Neural cell (in vitro differentiated cells): ENCODE data around the gene N4BP2. TPM values are rescaled to one million over a fixed set of nuclear protein-coding genes. Genes with fewer than 3 reads are reported as not detected.

Experiments used
- H2AFZ ChIP-seq: fragments of 200-600, 300-800 bp; sonication (generic), shearing (Covaris generic); 2 replicates; pipeline ENCODE4 v1.6.0; 2014; ENCODE audit warnings: low read depth, mild to moderate bottlenecking, antibody characterized with exemption, low read length, moderate library complexity
- H3F3A ChIP-seq: fragments of 200-600 bp; shearing (Covaris generic); 2 replicates; pipeline ENCODE4 v1.6.1; 2016; ENCODE audit warnings: mild to moderate bottlenecking, moderate library complexity, mixed read lengths, antibody characterized with exemption, low read length; ENCODE audit not compliant: insufficient read depth, poor library complexity, severe bottlenecking
- H3K27ac ChIP-seq: fragments of 200-600, 300-800 bp; sonication (generic), shearing (Covaris generic); 2 replicates; pipeline ENCODE4 v1.5.1; 2014; ENCODE audit warnings: mild to moderate bottlenecking, low read length, moderate library complexity
- H3K27me3 ChIP-seq: fragments of 300-800, 200-600 bp; sonication (generic), shearing (Covaris generic); 2 replicates; pipeline ENCODE4 v1.6.0; 2014; ENCODE audit warnings: mild to moderate bottlenecking, low read depth, low read length, moderate library complexity; ENCODE audit not compliant: insufficient read depth
- H3K36me3 ChIP-seq: fragments of 300-800, 200-600 bp; sonication (generic), shearing (Covaris generic); 2 replicates; pipeline ENCODE4 v1.5.1; 2014; ENCODE audit warnings: mild to moderate bottlenecking, antibody characterized with exemption, low read length, moderate library complexity; ENCODE audit not compliant: insufficient read depth
- H3K4me2 ChIP-seq: fragments of 300-800, 200-600 bp; sonication (generic), shearing (Covaris generic); 2 replicates; pipeline ENCODE4 v1.6.0; 2014; ENCODE audit warnings: mild to moderate bottlenecking, low read length
- H3K4me3 ChIP-seq: fragments of 300-800, 200-600 bp; sonication (generic), shearing (Covaris generic); 2 replicates; pipeline ENCODE4 v1.5.1; 2014; ENCODE audit warnings: mild to moderate bottlenecking, low read length, moderate library complexity
- H3K79me2 ChIP-seq: fragments of 200-600 bp; shearing (Covaris generic); replicated peaks from 2 replicates; pipeline ENCODE4 v1.6.0; 2014; ENCODE audit warnings: mild to moderate bottlenecking, low read length, moderate library complexity; ENCODE audit not compliant: insufficient read depth
- H3K9ac ChIP-seq: fragments of 300-800, 200-600 bp; sonication (generic), shearing (Covaris generic); 2 replicates; pipeline ENCODE4 v1.6.1; 2016; ENCODE audit warnings: mild to moderate bottlenecking, low read length, mixed read lengths
- H3K9me2 ChIP-seq: fragments of 200-600 bp; shearing (Covaris generic); 2 replicates; pipeline ENCODE4 v1.6.1; 2016; ENCODE audit warnings: mild to moderate bottlenecking, low read length, mixed read lengths; ENCODE audit not compliant: insufficient read depth
- H3K9me3 ChIP-seq: fragments of 200-600, 300-800 bp; sonication (generic), shearing (Covaris generic); 2 replicates; pipeline ENCODE4 v1.6.1; 2016; ENCODE audit warnings: mild to moderate bottlenecking, mixed run types, low read length, moderate library complexity, mixed read lengths
- H4K20me1 ChIP-seq: fragments of 200-600 bp; shearing (Covaris generic); 2 replicates; pipeline ENCODE4 v1.6.1; 2016; ENCODE audit warnings: mild to moderate bottlenecking, mixed run types; ENCODE audit not compliant: insufficient read depth
- EP300 ChIP-seq: fragments of 450-650 bp; conservative IDR thresholded peaks from 2 replicates; pipeline ENCODE4 v1.6.1; 2014; ENCODE audit warnings: antibody characterized with exemption, mild to moderate bottlenecking, moderate library complexity; ENCODE audit not compliant: poor library complexity, severe bottlenecking
- EZH2 ChIP-seq: fragments of 200-600, 300-800 bp; shearing (Covaris generic), sonication (generic); IDR thresholded peaks from 2 replicates; pipeline ENCODE4 v1.6.1; 2014; ENCODE audit warnings: antibody characterized with exemption, low read length, borderline replicate concordance, mild to moderate bottlenecking; ENCODE audit not compliant: insufficient read depth, poor library complexity, severe bottlenecking
- MXI1 ChIP-seq: fragments of 450-650 bp; conservative IDR thresholded peaks from 2 replicates; pipeline ENCODE4 v1.6.1; 2014; ENCODE audit warnings: antibody characterized with exemption, mild to moderate bottlenecking; ENCODE audit not compliant: poor library complexity, severe bottlenecking
- POLR2AphosphoS5 ChIP-seq: IDR thresholded peaks from 2 replicates; pipeline ENCODE4 v1.6.1; 2012
- RAD21 ChIP-seq: fragments of 450-650 bp; conservative IDR thresholded peaks from 2 replicates; pipeline ENCODE4 v1.6.1; 2014; ENCODE audit warnings: antibody characterized with exemption, mild to moderate bottlenecking, moderate library complexity
- SMC3 ChIP-seq: fragments of 450-650 bp; conservative IDR thresholded peaks from 2 replicates; pipeline ENCODE4 v1.6.1; 2014; ENCODE audit warnings: antibody characterized with exemption, mild to moderate bottlenecking, moderate library complexity; ENCODE audit not compliant: poor library complexity
- TAF1 ChIP-seq: IDR thresholded peaks from 2 replicates; pipeline ENCODE4 v1.6.1; 2012; ENCODE audit warnings: low read depth
- polyA plus RNA-seq: library from polyadenylated mRNA; depleted of rRNA; stranded (reverse); fragments of >200 nt; gene quantifications from 2 replicates; pipeline ENCODE4 v1.2.3, GENCODE V29; 2014
- TF ChIP-seq, protein P1 (sequence below): fragments of 450-650 bp; IDR thresholded peaks from 2 replicates; pipeline ENCODE4 v1.5.1; 2014; ENCODE audit warnings: antibody characterized with exemption, mild to moderate bottlenecking, moderate library complexity; ENCODE audit not compliant: poor library complexity, severe bottlenecking
- TF ChIP-seq, protein P2 (sequence below): IDR thresholded peaks from 2 replicates; pipeline ENCODE4 v1.6.1; 2012; ENCODE audit warnings: borderline replicate concordance

The N4BP2 gene
- polyA plus RNA-seq, 1 donor from 2014 or later = 28.1 TPM

DNA sequence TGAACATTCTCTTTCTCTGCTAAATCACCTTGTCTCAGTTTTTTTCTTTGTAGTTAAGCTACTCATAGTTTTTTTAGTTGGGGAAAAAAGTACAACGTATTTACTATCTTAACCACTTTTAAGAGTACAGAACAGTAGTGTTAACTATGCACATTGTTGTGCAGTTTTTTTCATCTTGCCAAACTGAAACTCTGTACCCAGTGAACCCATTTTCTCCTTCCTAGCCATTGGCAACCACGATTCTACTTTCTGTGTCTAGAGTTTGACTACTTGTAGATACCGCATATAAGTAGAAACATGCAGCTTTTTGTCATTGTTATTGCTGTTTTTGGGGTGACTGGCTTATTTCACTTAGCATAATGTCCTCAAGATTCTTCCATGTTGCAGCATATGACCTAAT, 10.0 kb downstream of the N4BP2 start:
- Histone ChIP-seq H3K4me2 (no peak overlapping the region), H3K9ac (no peak overlapping the region), H3K4me3 (no peak overlapping the region), H3K9me3 (no peaks in the 10 kb centered on the region), H3K36me3 (no peaks in the 10 kb centered on the region), H3K79me2 (peaks cover 62% of the 10 kb centered on the region), H3F3A (no peaks in the 10 kb centered on the region), H2AFZ (no peak overlapping the region), H3K27me3 (no peaks in the 10 kb centered on the region), H3K27ac (no peak overlapping the region), H4K20me1 (no peaks in the 10 kb centered on the region), H3K9me2 (no peaks in the 10 kb centered on the region)
- TF ChIP-seq, protein P1, sequence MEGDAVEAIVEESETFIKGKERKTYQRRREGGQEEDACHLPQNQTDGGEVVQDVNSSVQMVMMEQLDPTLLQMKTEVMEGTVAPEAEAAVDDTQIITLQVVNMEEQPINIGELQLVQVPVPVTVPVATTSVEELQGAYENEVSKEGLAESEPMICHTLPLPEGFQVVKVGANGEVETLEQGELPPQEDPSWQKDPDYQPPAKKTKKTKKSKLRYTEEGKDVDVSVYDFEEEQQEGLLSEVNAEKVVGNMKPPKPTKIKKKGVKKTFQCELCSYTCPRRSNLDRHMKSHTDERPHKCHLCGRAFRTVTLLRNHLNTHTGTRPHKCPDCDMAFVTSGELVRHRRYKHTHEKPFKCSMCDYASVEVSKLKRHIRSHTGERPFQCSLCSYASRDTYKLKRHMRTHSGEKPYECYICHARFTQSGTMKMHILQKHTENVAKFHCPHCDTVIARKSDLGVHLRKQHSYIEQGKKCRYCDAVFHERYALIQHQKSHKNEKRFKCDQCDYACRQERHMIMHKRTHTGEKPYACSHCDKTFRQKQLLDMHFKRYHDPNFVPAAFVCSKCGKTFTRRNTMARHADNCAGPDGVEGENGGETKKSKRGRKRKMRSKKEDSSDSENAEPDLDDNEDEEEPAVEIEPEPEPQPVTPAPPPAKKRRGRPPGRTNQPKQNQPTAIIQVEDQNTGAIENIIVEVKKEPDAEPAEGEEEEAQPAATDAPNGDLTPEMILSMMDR = no peak
- TF ChIP-seq MXI1 = no peak

DNA sequence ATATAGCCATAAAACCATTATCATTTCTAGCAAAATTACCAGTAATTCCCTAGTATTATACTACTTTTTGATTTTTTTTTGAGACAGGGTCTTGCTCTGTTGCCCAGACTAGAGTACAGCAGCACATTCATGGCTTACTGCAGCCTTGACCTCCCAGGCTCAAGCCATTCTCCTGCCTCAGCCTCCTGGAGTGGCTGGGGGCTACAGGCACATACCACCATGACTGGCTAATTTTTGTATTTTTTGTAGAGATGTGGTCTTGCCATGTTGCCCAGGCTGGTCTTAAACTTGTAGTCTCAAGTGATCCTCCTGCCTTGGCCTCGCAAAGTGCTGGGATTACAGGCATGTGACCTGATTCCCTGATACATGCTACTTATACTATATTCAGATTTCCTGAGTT, 13.7 kb downstream of the N4BP2 start:
- H3K9me2 ChIP-seq = no peaks in the 10 kb centered on the region
- no peak overlapping the region for H3K27ac ChIP-seq
- no peaks in the 10 kb centered on the region for H3K27me3 ChIP-seq
- H3K36me3 ChIP-seq = peaks cover 4% of the 10 kb centered on the region
- H3F3A ChIP-seq = no peaks in the 10 kb centered on the region
- peaks cover 45% of the 10 kb centered on the region for H3K79me2 ChIP-seq
- no peak overlapping the region for H3K4me3 ChIP-seq
- no peak overlapping the region for H3K9ac ChIP-seq
- no peaks in the 10 kb centered on the region for H3K9me3 ChIP-seq
- H3K4me2 ChIP-seq = no peak overlapping the region
- no peaks in the 10 kb centered on the region for H4K20me1 ChIP-seq
- TF ChIP-seq EZH2 = no peak
- no peak overlapping the region for H2AFZ ChIP-seq

GRCh38 chr4:40086421-40086820, 29.8 kb downstream of the N4BP2 start:
- Histone ChIP-seq H3K9me2 (no peaks in the 10 kb centered on the region), H4K20me1 (no peaks in the 10 kb centered on the region), H3K9me3 (no peaks in the 10 kb centered on the region), H2AFZ (no peak overlapping the region), H3K27ac (no peak overlapping the region), H3K4me2 (no peak overlapping the region), H3K36me3 (no peaks in the 10 kb centered on the region), H3K27me3 (no peaks in the 10 kb centered on the region), H3K4me3 (no peak overlapping the region), H3K79me2 (peaks cover 5% of the 10 kb centered on the region), H3K9ac (no peak overlapping the region), H3F3A (no peaks in the 10 kb centered on the region)
- TF ChIP-seq SMC3 (no peak), MXI1 (no peak), EZH2 (no peak), EP300 (no peak), POLR2AphosphoS5 (no peak), RAD21 (no peak), TAF1 (no peak)
- TF ChIP-seq, protein P2, sequence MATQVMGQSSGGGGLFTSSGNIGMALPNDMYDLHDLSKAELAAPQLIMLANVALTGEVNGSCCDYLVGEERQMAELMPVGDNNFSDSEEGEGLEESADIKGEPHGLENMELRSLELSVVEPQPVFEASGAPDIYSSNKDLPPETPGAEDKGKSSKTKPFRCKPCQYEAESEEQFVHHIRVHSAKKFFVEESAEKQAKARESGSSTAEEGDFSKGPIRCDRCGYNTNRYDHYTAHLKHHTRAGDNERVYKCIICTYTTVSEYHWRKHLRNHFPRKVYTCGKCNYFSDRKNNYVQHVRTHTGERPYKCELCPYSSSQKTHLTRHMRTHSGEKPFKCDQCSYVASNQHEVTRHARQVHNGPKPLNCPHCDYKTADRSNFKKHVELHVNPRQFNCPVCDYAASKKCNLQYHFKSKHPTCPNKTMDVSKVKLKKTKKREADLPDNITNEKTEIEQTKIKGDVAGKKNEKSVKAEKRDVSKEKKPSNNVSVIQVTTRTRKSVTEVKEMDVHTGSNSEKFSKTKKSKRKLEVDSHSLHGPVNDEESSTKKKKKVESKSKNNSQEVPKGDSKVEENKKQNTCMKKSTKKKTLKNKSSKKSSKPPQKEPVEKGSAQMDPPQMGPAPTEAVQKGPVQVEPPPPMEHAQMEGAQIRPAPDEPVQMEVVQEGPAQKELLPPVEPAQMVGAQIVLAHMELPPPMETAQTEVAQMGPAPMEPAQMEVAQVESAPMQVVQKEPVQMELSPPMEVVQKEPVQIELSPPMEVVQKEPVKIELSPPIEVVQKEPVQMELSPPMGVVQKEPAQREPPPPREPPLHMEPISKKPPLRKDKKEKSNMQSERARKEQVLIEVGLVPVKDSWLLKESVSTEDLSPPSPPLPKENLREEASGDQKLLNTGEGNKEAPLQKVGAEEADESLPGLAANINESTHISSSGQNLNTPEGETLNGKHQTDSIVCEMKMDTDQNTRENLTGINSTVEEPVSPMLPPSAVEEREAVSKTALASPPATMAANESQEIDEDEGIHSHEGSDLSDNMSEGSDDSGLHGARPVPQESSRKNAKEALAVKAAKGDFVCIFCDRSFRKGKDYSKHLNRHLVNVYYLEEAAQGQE = no peak
- TF ChIP-seq, protein P1 = no peak
